H1 (cell line): ENCODE data around the gene EXOC6. TPM values are rescaled to one million over a fixed set of nuclear protein-coding genes. Genes with fewer than 3 reads are reported as not detected.

Source experiments
- CTCF ChIA-PET: fragments of 300-600 bp; sonication (Branson Sonifier 250); formaldehyde crosslinking; loops from one replicate; lab custom pipeline; 2021; ENCODE audit not compliant: partially characterized antibody; lab: Charles Lee
- POLR2A ChIA-PET: fragments of 300-600 bp; sonication (Branson Sonifier 250); formaldehyde crosslinking; loops from one replicate; lab custom pipeline; 2021; ENCODE audit warnings: inconsistent platforms; ENCODE audit not compliant: partially characterized antibody; lab: Charles Lee
- DNase-seq, 2 experiments: peaks; one replicate each; pipeline versions ENCODE4 v3.0.0 to v3.0.0-alpha.2; 2010 to 2022; ENCODE audit warnings: low spot score in 2 of 2, low read depth in 1 of 2, mixed read lengths in 1 of 2
- FAIRE-seq: peaks from 2 replicates; lab custom pipeline; 2011; peaks lifted over from hg19 to GRCh38; lab: Jason Lieb, UNC
- H2AFZ ChIP-seq: 2 replicates; pipeline ENCODE4 v1.8.1; 2012; ENCODE audit warnings: low read length, inconsistent platforms
- H2AK5ac ChIP-seq: 2 replicates; pipeline ENCODE4 v1.6.1; 2013; ENCODE audit warnings: low read depth, low read length
- H2BK120ac ChIP-seq: replicated peaks from 2 replicates; pipeline ENCODE3; 2013; ENCODE audit warnings: low read depth, low read length, inconsistent platforms
- H2BK12ac ChIP-seq: 2 replicates; pipeline ENCODE4 v1.6.1; 2013; ENCODE audit warnings: low read depth, low read length
- H2BK15ac ChIP-seq: 2 replicates; pipeline ENCODE4 v1.6.1; 2013; ENCODE audit warnings: low read length
- H2BK20ac ChIP-seq: 2 replicates; pipeline ENCODE4 v1.6.1; 2013; ENCODE audit warnings: low read length
- H2BK5ac ChIP-seq: 2 replicates; pipeline ENCODE4 v1.6.1; 2013; ENCODE audit warnings: low read depth, low read length
- H3K14ac ChIP-seq: 2 replicates; pipeline ENCODE4 v1.6.1; 2013; ENCODE audit warnings: inconsistent platforms; ENCODE audit not compliant: insufficient read length
- H3K18ac ChIP-seq: 2 replicates; pipeline ENCODE4 v1.6.1; 2013; ENCODE audit warnings: low read length; ENCODE audit errors: extremely low read depth
- H3K23ac ChIP-seq: 2 replicates; pipeline ENCODE4 v1.6.1; 2013; ENCODE audit warnings: inconsistent platforms; ENCODE audit not compliant: insufficient read length
- H3K23me2 ChIP-seq: 2 replicates; pipeline ENCODE4 v1.6.1; 2013; ENCODE audit warnings: low read depth, low read length
- H3K27ac ChIP-seq: 2 replicates; pipeline ENCODE4 v1.6.1; 2011; ENCODE audit warnings: low read depth, low read length, inconsistent platforms
- H3K27me3 ChIP-seq, 4 experiments: replicated peaks in 1 of 4; 1 replicate in 1 of 4; 2 replicates in 3 of 4; pipeline versions ENCODE4 v1.6.1 to v1.8.1; 2011 to 2013; ENCODE audit warnings: low read length in 3 of 4, mild to moderate bottlenecking in 3 of 4, inconsistent platforms in 2 of 4, mixed read lengths in 2 of 4, moderate library complexity in 1 of 4; ENCODE audit not compliant: control insufficient read depth in 3 of 4, insufficient read depth in 3 of 4; ENCODE audit errors: extremely low read depth in 1 of 4
- H3K36me3 ChIP-seq, 4 experiments: 2 replicates each; pipeline versions ENCODE4 v1.6.1 to v1.8.1; 2011 to 2013; ENCODE audit warnings: mild to moderate bottlenecking in 4 of 4, low read length in 3 of 4, moderate library complexity in 2 of 4, control low read depth in 1 of 4, inconsistent platforms in 1 of 4; ENCODE audit not compliant: insufficient read depth in 4 of 4, control insufficient read depth in 2 of 4
- H3K4ac ChIP-seq: replicated peaks from 2 replicates; pipeline ENCODE3; 2013; ENCODE audit warnings: low read length, low read depth, mixed read lengths, inconsistent platforms; ENCODE audit not compliant: insufficient read length
- H3K4me1 ChIP-seq, 4 experiments: replicated peaks in 1 of 4; 1 replicate in 1 of 4; 2 replicates in 3 of 4; pipeline versions ENCODE4 v1.6.1 to v1.8.1; 2011 to 2013; ENCODE audit warnings: low read length in 3 of 4, inconsistent platforms in 2 of 4, mixed read lengths in 1 of 4; ENCODE audit not compliant: insufficient read depth in 4 of 4, control insufficient read depth in 3 of 4
- H3K4me2 ChIP-seq, 2 experiments: 2 replicates each; pipeline versions ENCODE4 v1.6.1 to v1.8.1; 2011 to 2013; ENCODE audit warnings: low read depth in 2 of 2, low read length in 2 of 2, control low read depth in 1 of 2, inconsistent platforms in 1 of 2, mild to moderate bottlenecking in 1 of 2; ENCODE audit not compliant: insufficient read depth in 1 of 2
- H3K4me3 ChIP-seq, 4 experiments: fragments of 200-600, 300-600 bp in 1 of 4; sonication (generic), shearing (Covaris generic), sonication (Bioruptor Twin) in 1 of 4; 2 replicates each; pipeline versions ENCODE4 v1.5.1 to v1.8.1; 2011 to 2016; ENCODE audit warnings: low read length in 4 of 4, low read depth in 3 of 4, control low read depth in 2 of 4, inconsistent platforms in 2 of 4, mild to moderate bottlenecking in 2 of 4, mixed read lengths in 1 of 4, moderate library complexity in 1 of 4; ENCODE audit not compliant: insufficient read depth in 2 of 4; ENCODE audit errors: extremely low read depth in 1 of 4
- H3K56ac ChIP-seq: replicated peaks from 2 replicates; pipeline ENCODE3; 2013; ENCODE audit warnings: low read depth, mild to moderate bottlenecking, mixed read lengths, low read length, inconsistent platforms; ENCODE audit not compliant: insufficient read length
- H3K79me1 ChIP-seq: 2 replicates; pipeline ENCODE4 v1.6.1; 2013; ENCODE audit warnings: low read depth, low read length, control low read depth
- H3K79me2 ChIP-seq, 2 experiments: 2 replicates each; pipeline versions ENCODE4 v1.6.1 to v1.8.1; 2012 to 2013; ENCODE audit warnings: low read length in 2 of 2, mild to moderate bottlenecking in 2 of 2, inconsistent platforms in 1 of 2; ENCODE audit not compliant: insufficient read depth in 2 of 2, control insufficient read depth in 1 of 2
- H3K9ac ChIP-seq, 4 experiments: replicated peaks in 1 of 4; 1 replicate in 1 of 4; 2 replicates in 3 of 4; pipeline versions ENCODE4 v1.6.1 to v1.8.1; 2011 to 2013; ENCODE audit warnings: low read depth in 3 of 4, low read length in 3 of 4, control low read depth in 2 of 4, mild to moderate bottlenecking in 2 of 4, moderate library complexity in 2 of 4, inconsistent platforms in 1 of 4; ENCODE audit errors: extremely low read depth in 1 of 4
- H3K9me3 ChIP-seq, 2 experiments: 2 replicates each; pipeline versions ENCODE4 v1.6.1 to v1.8.1; 2012 to 2013; ENCODE audit warnings: mild to moderate bottlenecking in 2 of 2, moderate library complexity in 2 of 2, control low read depth in 1 of 2, inconsistent platforms in 1 of 2, low read depth in 1 of 2, low read length in 1 of 2, mixed read lengths in 1 of 2; ENCODE audit not compliant: insufficient read depth in 2 of 2
- H4K20me1 ChIP-seq, 2 experiments: replicated peaks in 1 of 2; 2 replicates each; pipeline versions ENCODE3 to v1.8.1; 2011 to 2013; ENCODE audit warnings: inconsistent platforms in 2 of 2, low read length in 2 of 2, mild to moderate bottlenecking in 1 of 2; ENCODE audit not compliant: insufficient read depth in 2 of 2, control insufficient read depth in 1 of 2
- H4K5ac ChIP-seq: 2 replicates; pipeline ENCODE4 v1.6.1; 2013; ENCODE audit warnings: low read length, low read depth, mixed read lengths, inconsistent platforms; ENCODE audit not compliant: insufficient read length
- H4K8ac ChIP-seq: 2 replicates; pipeline ENCODE4 v1.8.0; 2013; ENCODE audit warnings: mild to moderate bottlenecking, moderate library complexity, low read length, inconsistent platforms; ENCODE audit not compliant: insufficient read depth; ENCODE audit errors: extremely low read depth
- H4K91ac ChIP-seq: replicated peaks from 2 replicates; pipeline ENCODE3; 2013; ENCODE audit warnings: low read length, mixed read lengths, inconsistent platforms; ENCODE audit not compliant: insufficient read length
- CREB1 ChIP-seq: IDR thresholded peaks from 2 replicates; pipeline ENCODE4 v1.6.1; 2012; ENCODE audit warnings: inconsistent platforms
- EP300 ChIP-seq, 2 experiments: IDR thresholded peaks; 1 replicate in 1 of 2; 2 replicates in 1 of 2; pipeline ENCODE4 v1.6.1; 2011 to 2012; ENCODE audit warnings: low read depth in 2 of 2, low read length in 2 of 2, mild to moderate bottlenecking in 2 of 2, borderline replicate concordance in 1 of 2, inconsistent platforms in 1 of 2, moderate library complexity in 1 of 2
- JUN ChIP-seq: IDR thresholded peaks from 2 replicates; pipeline ENCODE4 v1.6.1; 2011; ENCODE audit warnings: low read depth, mild to moderate bottlenecking, improper control_type of control experiment, low read length
- KDM1A ChIP-seq: fragments of 200-600, 300-600 bp; sonication (generic); IDR thresholded peaks from 2 replicates; pipeline ENCODE4 v1.7.1; 2016; ENCODE audit warnings: mild to moderate bottlenecking, low read length, borderline replicate concordance
- KDM4A ChIP-seq: IDR thresholded peaks from one replicate; pipeline ENCODE4 v1.7.1; 2012; ENCODE audit warnings: low read depth, mild to moderate bottlenecking, moderate library complexity, low read length, inconsistent platforms; ENCODE audit not compliant: severe bottlenecking
- KDM5A ChIP-seq: fragments of 200-600 bp; IDR thresholded peaks from 2 replicates; pipeline ENCODE4 v1.7.1; 2012; ENCODE audit warnings: mild to moderate bottlenecking, low read length, inconsistent platforms, mixed read lengths
- POU5F1 ChIP-seq: IDR thresholded peaks from 2 replicates; pipeline ENCODE4 v1.6.1; 2011; ENCODE audit warnings: low read depth, mild to moderate bottlenecking, low read length, moderate library complexity
- SP2 ChIP-seq: IDR thresholded peaks from 2 replicates; pipeline ENCODE4 v1.6.1; 2012; ENCODE audit warnings: mild to moderate bottlenecking, low read length, inconsistent platforms
- USF2 ChIP-seq: IDR thresholded peaks from 2 replicates; pipeline ENCODE4 v1.6.1; 2011; ENCODE audit warnings: low read length, improper control_type of control experiment
- YY1 ChIP-seq: IDR thresholded peaks from 2 replicates; pipeline ENCODE4 v1.6.1; 2011; ENCODE audit warnings: low read depth, mild to moderate bottlenecking, low read length
- WGBS, 2 experiments: shearing (Covaris generic) in 1 of 2; methylation state at CpG; one replicate each; pipeline versions ENCODE4 v1.1.6 to v1.1.7; 2013 to 2015; ENCODE audit warnings: low lambda C conversion rate in 2 of 2, mixed read lengths in 2 of 2, inconsistent platforms in 1 of 2, low coverage in 1 of 2, missing lambda C conversion rate in 1 of 2; ENCODE audit not compliant: insufficient replicate concordance in 2 of 2, insufficient coverage in 1 of 2, insufficient read length in 1 of 2; ENCODE audit errors: extremely low coverage in 1 of 2, missing lambda C conversion rate in 1 of 2; 5-methylcytosine and 5-hydroxymethylcytosine counted together
- polyA plus RNA-seq, 7 experiments: library from polyadenylated mRNA; depleted of rRNA in 3 of 7; stranded (reverse) in 5 of 7; unstranded in 2 of 7; fragments of >200 nt in 5 of 7; fragments of 200-250 nt in 2 of 7; gene quantifications; 1 replicate in 5 of 7; 2 replicates in 1 of 7; 4 replicates in 1 of 7; pipeline versions ENCODE4 v1.2.1 to v1.2.3, GENCODE V29; 2011 to 2013; ENCODE audit warnings: missing spikeins in 2 of 7, mixed read lengths in 2 of 7
- total RNA-seq: library from RNA; stranded (reverse); fragmentation: NEBNext Ultra II Directional; extraction: Animal tissue kit (Norgen Biotek cat#: 25700); gene quantifications from 2 replicates; pipeline ENCODE4 v1.2.1, GENCODE V29; 2021

The EXOC6 gene
- total and polyA plus RNA-seq, 2 of the 8 experiments (the other 6 are each of a cell fraction or from before 2014, with no cell fraction given) = 1.7 to 4.5 TPM

DNA sequence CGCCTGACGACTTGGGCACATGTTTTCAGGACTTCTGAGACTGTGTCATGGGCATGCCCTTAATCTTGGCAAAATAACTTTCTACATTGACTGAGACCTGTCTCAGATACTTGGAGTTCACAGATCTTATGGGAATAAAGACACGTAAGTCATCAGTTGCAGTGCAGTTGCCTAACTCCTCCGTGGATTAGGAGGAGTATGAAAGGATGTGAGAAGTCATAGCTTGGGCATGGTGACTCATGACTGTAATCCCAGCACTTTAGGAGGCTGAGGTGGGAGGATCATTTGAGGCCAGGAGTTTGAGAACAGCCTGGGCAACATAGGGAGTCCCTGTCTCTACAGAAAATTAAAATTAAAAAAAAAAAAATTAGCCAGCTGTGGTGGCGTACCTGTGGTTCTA is 49.6 kb downstream of the EXOC6 start:
- ChIA-PET CTCF (interaction anchor here (0.6 to 2.1 kb wide), 7 partner anchors 8 to 424 kb away, joined by 3 to 7 read pairs (median 3); no protein-coding TSS in a partner anchor), POLR2A (no interaction called here)

More for the DNA sequence above, 49.6 kb downstream of the EXOC6 start:
- H3K4me1 ChIP-seq = peaks cover 0 to 16% (median 8%) of the 10 kb centered on the region in 4 experiments; a peak in 5 of 7 replicates
- H3K56ac ChIP-seq = no peak overlapping the region
- no peak overlapping the region for H2BK20ac ChIP-seq
- no peaks in the 10 kb centered on the region for H3K9me3 ChIP-seq
- H3K18ac ChIP-seq = no peak overlapping the region
- H2AFZ ChIP-seq = no peak overlapping the region
- WGBS, 2 experiments = 91% methylated on average over 5 of the region's 5 CpGs; no CpG with 5 or more reads in 1 of the 2 experiments
- H3K36me3 ChIP-seq = no peaks in the 10 kb centered on the region
- no peak for TF ChIP-seq YY1
- TF ChIP-seq KDM5A = no peak
- no peak for TF ChIP-seq EP300 (IDR thresholded peaks at IDR 0.05; ENCODE audit: borderline replicate concordance in 1 of 2, low read depth in 2 of 2, low read length in 2 of 2)
- no peak for TF ChIP-seq KDM1A
- no peak for TF ChIP-seq KDM4A
- TF ChIP-seq SP2 = no peak
- TF ChIP-seq JUN = no peak
- TF ChIP-seq POU5F1 = no peak
- no peak for TF ChIP-seq USF2
- no peak for TF ChIP-seq CREB1
- no peak overlapping the region; the same call in 1 of the 2 replicates for H3K27ac ChIP-seq
- no peaks in the 10 kb centered on the region for H4K20me1 ChIP-seq
- no peak overlapping the region for H4K5ac ChIP-seq
- H3K79me2 ChIP-seq = no peaks in the 10 kb centered on the region
- no peak overlapping the region for H3K14ac ChIP-seq
- H3K4ac ChIP-seq = no peak overlapping the region
- no peak overlapping the region for H2BK120ac ChIP-seq
- no peak overlapping the region for H3K4me3 ChIP-seq
- H4K91ac ChIP-seq = no peak overlapping the region
- H2AK5ac ChIP-seq = no peak overlapping the region
- no peak overlapping the region for H2BK15ac ChIP-seq
- H3K27me3 ChIP-seq = no peaks in the 10 kb centered on the region
- no peaks in the 10 kb centered on the region for H3K23me2 ChIP-seq
- H3K4me2 ChIP-seq = no peak overlapping the region
- no peak overlapping the region for H3K9ac ChIP-seq
- no peak overlapping the region for H2BK5ac ChIP-seq
- H2BK12ac ChIP-seq = no peak overlapping the region
- no peak overlapping the region for H3K23ac ChIP-seq
- FAIRE-seq (no peak), DNase-seq (no peak)
- H4K8ac ChIP-seq = no peak overlapping the region
- H3K79me1 ChIP-seq = no peaks in the 10 kb centered on the region
